B cell (primary cell): ENCODE measurements around the gene PILRB. TPM values are rescaled to one million over a fixed set of nuclear protein-coding genes. Genes with fewer than 3 reads are reported as not detected.
"Not testable (repeated sequence)": the region's sequence is repeated elsewhere in the genome, so short reads cannot be mapped to it uniquely, and the experiment has no call there.

Experiments
- ATAC-seq: fragments of 200-7000 bp; cut with Tn5 transposase; one replicate; pipeline ENCODE4 v1.10.0; 2021; ENCODE audit warnings: low read depth, mild to moderate bottlenecking, moderate number of reproducible peaks, moderate library complexity
- CTCF ChIA-PET: fragments of 350-600 bp; sonication (Branson Sonifier 250); formaldehyde crosslinking; loops from one replicate; lab custom pipeline; 2021; ENCODE audit warnings: antibody characterized with exemption, inconsistent platforms; lab: Charles Lee
- POLR2A ChIA-PET: fragments of 350-600 bp; sonication (Branson Sonifier 250); formaldehyde crosslinking; loops from one replicate; lab custom pipeline; 2021; ENCODE audit warnings: antibody characterized with exemption; lab: Charles Lee
- DNase-seq: peaks from one replicate; pipeline ENCODE4 v3.0.0; 2013
- H2AFZ ChIP-seq: 2 replicates; pipeline ENCODE4 v1.6.1; 2012; ENCODE audit warnings: mild to moderate bottlenecking, low read depth, low read length; ENCODE audit not compliant: insufficient read depth, poor library complexity, severe bottlenecking
- H3K27ac ChIP-seq, 2 donors: 1 replicate in 1 of 2; 2 replicates in 1 of 2; pipeline ENCODE4 v1.5.1; 2012 to 2013; ENCODE audit warnings: low read length in 2 of 2, mild to moderate bottlenecking in 2 of 2, moderate library complexity in 1 of 2
- H3K27me3 ChIP-seq, 4 experiments: fragments of 200-600 bp in 1 of 4; sonication (generic) in 1 of 4; replicated peaks in 1 of 4; 1 replicate in 2 of 4; 2 replicates in 2 of 4; pipeline versions ENCODE4 v1.6.1 to v1.7.0; 2013 to 2016; ENCODE audit warnings: low read length in 3 of 4, mild to moderate bottlenecking in 2 of 4, mixed read lengths in 1 of 4, moderate library complexity in 1 of 4; ENCODE audit not compliant: insufficient read depth in 4 of 4, control insufficient read depth in 3 of 4; ENCODE audit errors: control extremely low read depth in 1 of 4
- H3K36me3 ChIP-seq, 2 experiments: replicated peaks in 1 of 2; 1 replicate in 1 of 2; 2 replicates in 1 of 2; pipeline versions ENCODE4 v1.6.1 to v1.7.1; 2013; ENCODE audit warnings: low read length in 1 of 2; ENCODE audit not compliant: insufficient read depth in 2 of 2, control insufficient read depth in 1 of 2; ENCODE audit errors: control extremely low read depth in 1 of 2, extremely low read depth in 1 of 2
- H3K4me1 ChIP-seq, 2 donors: fragments of 200-600 bp in 1 of 2; sonication (generic) in 1 of 2; 1 replicate in 1 of 2; 2 replicates in 1 of 2; pipeline versions ENCODE4 v1.5.1 to v1.6.1; 2013 to 2017; ENCODE audit warnings: low read length in 2 of 2; ENCODE audit not compliant: control insufficient read depth in 2 of 2, insufficient read depth in 2 of 2
- H3K4me2 ChIP-seq: replicated peaks from 2 replicates; pipeline ENCODE3; 2012; ENCODE audit warnings: mild to moderate bottlenecking, low read depth, low read length; ENCODE audit not compliant: poor library complexity, severe bottlenecking
- H3K4me3 ChIP-seq, 5 experiments: fragments of 200-600 bp in 1 of 5; sonication (generic) in 1 of 5; 1 replicate in 3 of 5; 2 replicates in 2 of 5; pipeline versions ENCODE4 v1.5.1 to v1.7.0; 2011 to 2016; ENCODE audit warnings: low read length in 4 of 5, mild to moderate bottlenecking in 4 of 5, low read depth in 2 of 5, control low read depth in 1 of 5, moderate library complexity in 1 of 5; ENCODE audit not compliant: insufficient read depth in 1 of 5; ENCODE audit errors: control extremely low read depth in 1 of 5, extremely low read depth in 1 of 5
- H3K79me2 ChIP-seq: fragments of 200-600 bp; sonication (generic); one replicate; pipeline ENCODE4 v1.6.0; 2016; ENCODE audit warnings: low read length; ENCODE audit not compliant: control insufficient read depth, insufficient read depth
- H3K9ac ChIP-seq: fragments of 200-600 bp; sonication (generic); 2 replicates; pipeline ENCODE4 v1.6.1; 2017; ENCODE audit warnings: mild to moderate bottlenecking, low read length, moderate library complexity
- H3K9me3 ChIP-seq, 3 donors: one replicate each; pipeline versions ENCODE4 v1.6.1 to v1.7.1; 2013; ENCODE audit warnings: low read length in 2 of 3; ENCODE audit not compliant: control insufficient read depth in 2 of 3, insufficient read depth in 1 of 3; ENCODE audit errors: control extremely low read depth in 1 of 3
- H4K20me1 ChIP-seq: 2 replicates; pipeline ENCODE4 v1.6.0; 2012; ENCODE audit warnings: mild to moderate bottlenecking, low read length; ENCODE audit not compliant: insufficient read depth, control insufficient read depth, poor library complexity, severe bottlenecking
- H3K27ac Mint-ChIP-seq: one replicate; pipeline ENCODE4 v1.8.0; 2021; ENCODE audit warnings: mixed read lengths
- H3K27me3 Mint-ChIP-seq: one replicate; pipeline ENCODE4 v1.8.0; 2021; ENCODE audit warnings: mixed read lengths
- H3K4me1 Mint-ChIP-seq: one replicate; pipeline ENCODE4 v1.8.0; 2021; ENCODE audit warnings: mixed read lengths
- H3K4me3 Mint-ChIP-seq: one replicate; pipeline ENCODE4 v1.8.0; 2021; ENCODE audit warnings: mixed read lengths
- H3K9me3 Mint-ChIP-seq: one replicate; pipeline ENCODE4 v1.8.0; 2022; ENCODE audit warnings: mixed read lengths; ENCODE audit not compliant: insufficient read depth
- CTCF ChIP-seq: fragments of 200-600 bp; IDR thresholded peaks from one replicate; pipeline ENCODE4 v1.8.0; 2022; ENCODE audit warnings: antibody characterized with exemption, mild to moderate bottlenecking
- EZH2 ChIP-seq: IDR thresholded peaks from 2 replicates; pipeline ENCODE4 v1.6.1; 2012; ENCODE audit warnings: borderline replicate concordance, low read depth, mild to moderate bottlenecking, moderate library complexity, low read length; ENCODE audit not compliant: insufficient read depth, poor library complexity, severe bottlenecking
- WGBS: methylation state at CpG from one replicate; pipeline ENCODE4 v1.1.5; 2013; ENCODE audit warnings: missing lambda C conversion rate; ENCODE audit not compliant: insufficient coverage; 5-methylcytosine and 5-hydroxymethylcytosine counted together
- intact Hi-C: fragments of 100-400 bp; cut with micrococcal nuclease; formaldehyde crosslinking; loops from one replicate; pipeline ENCODE4 v1.10.0; 2022
- polyA plus RNA-seq: library from polyadenylated mRNA; depleted of rRNA; stranded (reverse); fragments of >200 nt; gene quantifications from 2 replicates; pipeline ENCODE4 v1.2.3, GENCODE V29; 2012
- total RNA-seq, 2 donors: library from RNA; stranded (reverse); fragments of 120-200 nt in 1 of 2; gene quantifications; 1 replicate in 1 of 2; 2 replicates in 1 of 2; pipeline versions ENCODE4 v1.2.3 to v1.2.4, GENCODE V29; 2013 to 2022

Gene PILRB
- total and polyA plus RNA-seq, 2 donors (not counting 1 experiment from before 2014, with no cell fraction given): 162 to 391 TPM

- ATAC-seq: no peak
- H3K27ac Mint-ChIP-seq: peak within 1 kb of the TSS; percentile 92
- H3K4me1 Mint-ChIP-seq: peaks cover 59% of the 10 kb centered on the region
- peak within 1 kb of the TSS; percentile 30 for H3K4me2 ChIP-seq
- TF ChIP-seq EZH2 (no peak), CTCF (no peak)
- peaks cover 7% of the 10 kb centered on the region for H3K79me2 ChIP-seq
- peak within 1 kb of the TSS in 2 of 5 experiments; percentile 12 to 30 for H3K4me3 ChIP-seq
- H3K27ac ChIP-seq: peak within 1 kb of the TSS in 1 of 2 donors; percentile 33
- no peaks in the 10 kb centered on the region for H3K27me3 ChIP-seq
- no peak within 1 kb of the TSS for H3K9ac ChIP-seq
- no peaks in the 10 kb centered on the region for H3K36me3 ChIP-seq
- no peak for DNase-seq
- no peaks in the 10 kb centered on the region for H4K20me1 ChIP-seq
- intact Hi-C loops: no loop called here
- no peaks in the 10 kb centered on the region for H3K9me3 Mint-ChIP-seq
- 96% methylated on average over 11 of the region's 12 CpGs for WGBS
- H2AFZ ChIP-seq: peak within 1 kb of the TSS; percentile 32
- H3K4me3 Mint-ChIP-seq: peak within 1 kb of the TSS; percentile 32
- CTCF ChIA-PET: interaction anchor here (1.1 to 5.7 kb wide), 4 partner anchors 28 to 240 kb away, joined by 3 to 49 read pairs (median 9); no protein-coding TSS in a partner anchor
- POLR2A ChIA-PET: no interaction called here
- peaks cover 41 to 62% of the 10 kb centered on the region in 2 donors for H3K4me1 ChIP-seq
- no peaks in the 10 kb centered on the region for H3K27me3 Mint-ChIP-seq
- no peaks in the 10 kb centered on the region for H3K9me3 ChIP-seq
Observed at GRCh38 chr7:100373261-100373831, 15.4 kb downstream of the PILRB start, which contains the start of gene PILRA. PILRA (plus strand) TSS chr7:100373487; CDS start chr7:100373657, 170 bp downstream.

GRCh38 chr7:100373870-100374598 is 16.1 kb downstream of the PILRB start:
- peak overlapping the region in 2 of 5 experiments; percentile 12 to 30 for H3K4me3 ChIP-seq
- H3K9me3 Mint-ChIP-seq, H2AFZ ChIP-seq, POLR2A ChIA-PET, H3K27ac ChIP-seq, H3K36me3 ChIP-seq, H3K9me3 ChIP-seq, intact Hi-C loops, H4K20me1 ChIP-seq, ATAC-seq, H3K27me3 ChIP-seq, H3K27me3 Mint-ChIP-seq, H3K9ac ChIP-seq, H3K79me2 ChIP-seq: not testable (repeated sequence)
- peak; percentile 63 for DNase-seq
- Mint-ChIP-seq H3K4me1 (peaks cover 52% of the 10 kb centered on the region), H3K27ac (peak overlapping the region; percentile 63), H3K4me3 (peak overlapping the region; percentile 32)
- 71% methylated on average over 13 of the region's 15 CpGs for WGBS
- peak; percentile 17 for TF ChIP-seq CTCF
- CTCF ChIA-PET: interaction anchor here (1.1 to 2.5 kb wide), 2 partner anchors 27 to 34 kb away, joined by 3 to 15 read pairs; no protein-coding TSS in a partner anchor
- peak overlapping the region; percentile 30 for H3K4me2 ChIP-seq
- peaks cover 34 to 55% of the 10 kb centered on the region in 2 donors for H3K4me1 ChIP-seq
